Panc1 (cell line): ENCODE measurements around the gene MAP3K4.

ENCODE experiments used
- SIN3A ChIP-seq: IDR thresholded peaks from 2 replicates; pipeline ENCODE4 v1.6.1; 2012; ENCODE audit warnings: low read depth, mild to moderate bottlenecking, low read length, moderate library complexity, borderline replicate concordance; ENCODE audit not compliant: insufficient read depth
- TF ChIP-seq, protein P1 (sequence below): fragments of 450-650 bp; IDR thresholded peaks from 2 replicates; pipeline ENCODE4 v1.5.1; 2017; ENCODE audit warnings: mild to moderate bottlenecking

DNA sequence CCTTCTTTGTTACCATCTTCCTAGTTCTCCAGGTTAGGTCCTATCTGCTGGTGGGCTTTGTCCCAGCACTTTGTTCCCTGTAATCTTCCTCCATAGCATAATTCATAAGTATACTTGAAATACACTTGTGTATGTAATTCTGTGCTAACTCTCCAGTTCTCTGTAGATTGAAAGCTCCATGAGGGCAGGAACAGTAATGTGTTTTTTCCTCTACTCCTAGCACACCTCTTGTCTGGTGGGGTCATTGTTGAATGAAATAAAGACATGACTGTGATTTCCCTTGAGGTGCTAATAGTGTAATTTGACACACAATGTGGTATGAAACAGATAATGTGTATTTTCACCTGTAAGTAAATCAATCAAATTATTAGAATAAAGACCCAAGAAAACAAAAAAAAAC lies 30.0 kb downstream of the MAP3K4 start:
- TF ChIP-seq, protein P1, sequence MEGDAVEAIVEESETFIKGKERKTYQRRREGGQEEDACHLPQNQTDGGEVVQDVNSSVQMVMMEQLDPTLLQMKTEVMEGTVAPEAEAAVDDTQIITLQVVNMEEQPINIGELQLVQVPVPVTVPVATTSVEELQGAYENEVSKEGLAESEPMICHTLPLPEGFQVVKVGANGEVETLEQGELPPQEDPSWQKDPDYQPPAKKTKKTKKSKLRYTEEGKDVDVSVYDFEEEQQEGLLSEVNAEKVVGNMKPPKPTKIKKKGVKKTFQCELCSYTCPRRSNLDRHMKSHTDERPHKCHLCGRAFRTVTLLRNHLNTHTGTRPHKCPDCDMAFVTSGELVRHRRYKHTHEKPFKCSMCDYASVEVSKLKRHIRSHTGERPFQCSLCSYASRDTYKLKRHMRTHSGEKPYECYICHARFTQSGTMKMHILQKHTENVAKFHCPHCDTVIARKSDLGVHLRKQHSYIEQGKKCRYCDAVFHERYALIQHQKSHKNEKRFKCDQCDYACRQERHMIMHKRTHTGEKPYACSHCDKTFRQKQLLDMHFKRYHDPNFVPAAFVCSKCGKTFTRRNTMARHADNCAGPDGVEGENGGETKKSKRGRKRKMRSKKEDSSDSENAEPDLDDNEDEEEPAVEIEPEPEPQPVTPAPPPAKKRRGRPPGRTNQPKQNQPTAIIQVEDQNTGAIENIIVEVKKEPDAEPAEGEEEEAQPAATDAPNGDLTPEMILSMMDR, result no peak
- no peak for TF ChIP-seq SIN3A
